ENCODE measurements around the gene NECAB2. TPM values are rescaled to one million over a fixed set of nuclear protein-coding genes. Genes with fewer than 3 reads are reported as not detected.
A peak's percentile ranks its signal among the peaks of the same experiment; 100 is the strongest.

Gene NECAB2
- 0.20 and 0.24 TPM in 2 replicates for polyA plus RNA-seq (2011; rRNA removed)
- polyA minus RNA-seq (2011; rRNA and poly(A)+ RNA removed): 0.30 and 0.37 TPM in 2 replicates

- no peak for DNase-seq (ENCODE audit: low read depth, low spot score)
- Histone ChIP-seq H3K27me3 (ENCODE audit: control insufficient read depth, insufficient read depth, low read length) (peaks cover 18% of the 10 kb centered on the region), H3K9me3 (ENCODE audit: control insufficient read depth, insufficient read depth, low read length) (no peaks in the 10 kb centered on the region; the same call in 1 of the 2 replicates), H3K27ac (ENCODE audit: low read depth, low read length) (no peak within 1 kb of the TSS), H3K4me3 (ENCODE audit: low read depth, low read length) (peak within 1 kb of the TSS; percentile 42; the same call in 1 of the 2 replicates)
- TF ChIP-seq CTCF (IDR thresholded peaks at IDR 0.05; ENCODE audit: low read depth, low read length): peak; percentile 35
- ChIA-PET CTCF (no interaction called here), POLR2A (no interaction called here)
These were observed at the start of gene NECAB2 for GRCh38 chr16:83967838-83968305. Gene NECAB2 (plus strand): TSS chr16:83968244. CDS start chr16:83968649, 405 bp downstream.

GRCh38 chr16:83920894-83921491, 47.1 kb upstream of the NECAB2 start:
- TF ChIP-seq CTCF (IDR thresholded peaks at IDR 0.05; ENCODE audit: low read depth, low read length): no peak
- CTCF ChIA-PET: interaction anchor here (1.1 kb wide), 1 partner anchor 145 kb away, joined by 3 read pairs; no protein-coding TSS in a partner anchor

GRCh38 chr16:83923581-83924365, 44.3 kb upstream of the NECAB2 start:
- POLR2A ChIA-PET: no interaction called here
- H3K27me3 ChIP-seq (ENCODE audit: control insufficient read depth, insufficient read depth, low read length): no peaks in the 10 kb centered on the region
- H3K27ac ChIP-seq (ENCODE audit: low read depth, low read length): no peak overlapping the region
- no peak for TF ChIP-seq CTCF (IDR thresholded peaks at IDR 0.05; ENCODE audit: low read depth, low read length)
- DNase-seq (ENCODE audit: low read depth, low spot score): no peak
- CTCF ChIA-PET: interaction anchor here (1.5 kb wide), 1 partner anchor 11 kb away, joined by 3 read pairs; no protein-coding TSS in a partner anchor
- H3K9me3 ChIP-seq (ENCODE audit: control insufficient read depth, insufficient read depth, low read length): no peaks in the 10 kb centered on the region; the same call in 1 of the 2 replicates
- H3K4me3 ChIP-seq (ENCODE audit: low read depth, low read length): no peak overlapping the region

More at GRCh38 chr16:83920894-83921491, 47.1 kb upstream of the NECAB2 start:
- Histone ChIP-seq H3K4me3 (ENCODE audit: low read depth, low read length) (no peak overlapping the region), H3K27me3 (ENCODE audit: control insufficient read depth, insufficient read depth, low read length) (no peaks in the 10 kb centered on the region), H3K27ac (ENCODE audit: low read depth, low read length) (no peak overlapping the region), H3K9me3 (ENCODE audit: control insufficient read depth, insufficient read depth, low read length) (no peaks in the 10 kb centered on the region; the same call in 1 of the 2 replicates)
- no peak for DNase-seq (ENCODE audit: low read depth, low spot score)
- POLR2A ChIA-PET: no interaction called here

GRCh38 chr16:83924686-83925085, 43.4 kb upstream of the NECAB2 start:
- no peak for TF ChIP-seq CTCF (IDR thresholded peaks at IDR 0.05; ENCODE audit: low read depth, low read length)
- Histone ChIP-seq H3K27ac (ENCODE audit: low read depth, low read length) (no peak overlapping the region), H3K9me3 (ENCODE audit: control insufficient read depth, insufficient read depth, low read length) (no peaks in the 10 kb centered on the region; the same call in 1 of the 2 replicates), H3K4me3 (ENCODE audit: low read depth, low read length) (no peak overlapping the region), H3K27me3 (ENCODE audit: control insufficient read depth, insufficient read depth, low read length) (no peaks in the 10 kb centered on the region)
- ChIA-PET POLR2A (no interaction called here), CTCF (interaction anchor here (1.5 kb wide), 1 partner anchor 12 kb away, joined by 3 read pairs; no protein-coding TSS in a partner anchor)
- DNase-seq (ENCODE audit: low read depth, low spot score): no peak

Data from AG04450 (cell line).